22Rv1 (cell line): ENCODE measurements around the gene HS6ST1.

Experiments
- ZFX ChIP-seq: fragments of 450-650 bp; IDR thresholded peaks from 2 replicates; pipeline ENCODE4 v1.6.1; 2017; ENCODE audit warnings: antibody characterized with exemption, borderline replicate concordance
- TF ChIP-seq, protein P1 (sequence below): fragments of 450-650 bp; IDR thresholded peaks from 2 replicates; pipeline ENCODE4 v1.5.1; 2017; ENCODE audit warnings: mild to moderate bottlenecking

DNA sequence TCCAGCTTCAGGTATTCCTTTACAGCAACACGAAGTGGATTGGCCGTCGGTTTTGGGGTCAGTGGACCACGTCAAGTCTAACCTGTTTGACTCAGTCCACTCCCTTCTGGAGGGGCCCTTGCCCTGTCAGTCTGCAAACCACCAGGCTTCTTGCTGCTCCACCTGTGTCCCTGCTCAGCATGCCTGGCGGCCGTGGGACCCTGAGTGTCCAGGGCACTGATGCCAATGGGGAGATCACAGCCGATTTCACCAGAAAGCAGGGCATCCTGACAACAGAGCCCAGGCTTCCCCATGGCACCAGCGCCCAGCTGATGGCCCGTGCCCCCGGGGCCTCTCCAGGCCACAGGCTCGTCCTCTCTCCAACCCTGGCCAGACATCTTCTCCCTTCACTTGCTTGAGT, 41.2 kb upstream of the HS6ST1 start:
- TF ChIP-seq, protein P1, sequence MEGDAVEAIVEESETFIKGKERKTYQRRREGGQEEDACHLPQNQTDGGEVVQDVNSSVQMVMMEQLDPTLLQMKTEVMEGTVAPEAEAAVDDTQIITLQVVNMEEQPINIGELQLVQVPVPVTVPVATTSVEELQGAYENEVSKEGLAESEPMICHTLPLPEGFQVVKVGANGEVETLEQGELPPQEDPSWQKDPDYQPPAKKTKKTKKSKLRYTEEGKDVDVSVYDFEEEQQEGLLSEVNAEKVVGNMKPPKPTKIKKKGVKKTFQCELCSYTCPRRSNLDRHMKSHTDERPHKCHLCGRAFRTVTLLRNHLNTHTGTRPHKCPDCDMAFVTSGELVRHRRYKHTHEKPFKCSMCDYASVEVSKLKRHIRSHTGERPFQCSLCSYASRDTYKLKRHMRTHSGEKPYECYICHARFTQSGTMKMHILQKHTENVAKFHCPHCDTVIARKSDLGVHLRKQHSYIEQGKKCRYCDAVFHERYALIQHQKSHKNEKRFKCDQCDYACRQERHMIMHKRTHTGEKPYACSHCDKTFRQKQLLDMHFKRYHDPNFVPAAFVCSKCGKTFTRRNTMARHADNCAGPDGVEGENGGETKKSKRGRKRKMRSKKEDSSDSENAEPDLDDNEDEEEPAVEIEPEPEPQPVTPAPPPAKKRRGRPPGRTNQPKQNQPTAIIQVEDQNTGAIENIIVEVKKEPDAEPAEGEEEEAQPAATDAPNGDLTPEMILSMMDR = no peak
- no peak for TF ChIP-seq ZFX
